22Rv1 (cell line): ENCODE data around the gene SEPTIN5.

ENCODE experiments used
- ZFX ChIP-seq: fragments of 450-650 bp; IDR thresholded peaks from 2 replicates; pipeline ENCODE4 v1.6.1; 2017; ENCODE audit warnings: antibody characterized with exemption, borderline replicate concordance
- TF ChIP-seq, protein P1 (sequence below): fragments of 450-650 bp; IDR thresholded peaks from 2 replicates; pipeline ENCODE4 v1.5.1; 2017; ENCODE audit warnings: mild to moderate bottlenecking

DNA sequence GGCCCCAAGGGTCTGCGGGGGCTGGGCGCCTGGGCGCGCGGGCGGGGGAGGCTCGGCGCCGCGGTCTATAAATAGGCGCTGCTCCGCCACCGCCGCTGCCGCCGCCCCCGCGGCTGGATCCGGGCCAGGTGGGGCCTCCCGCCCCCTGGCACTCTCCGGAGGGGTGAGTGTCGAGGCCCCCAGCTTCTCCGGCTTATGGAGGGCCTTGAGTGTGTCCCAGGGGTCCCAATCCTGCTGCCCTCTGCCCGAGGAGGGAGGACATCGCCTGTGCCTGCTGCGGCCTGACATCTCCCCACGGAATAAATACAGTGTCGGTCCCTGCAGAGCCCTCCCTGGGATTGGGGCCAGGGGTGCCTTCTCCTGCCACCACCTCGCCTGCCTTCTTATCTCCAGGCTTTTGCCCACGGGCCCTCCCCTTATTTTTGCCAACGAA lies 4.8 kb downstream of the SEPTIN5 start:
- TF ChIP-seq, protein P1, sequence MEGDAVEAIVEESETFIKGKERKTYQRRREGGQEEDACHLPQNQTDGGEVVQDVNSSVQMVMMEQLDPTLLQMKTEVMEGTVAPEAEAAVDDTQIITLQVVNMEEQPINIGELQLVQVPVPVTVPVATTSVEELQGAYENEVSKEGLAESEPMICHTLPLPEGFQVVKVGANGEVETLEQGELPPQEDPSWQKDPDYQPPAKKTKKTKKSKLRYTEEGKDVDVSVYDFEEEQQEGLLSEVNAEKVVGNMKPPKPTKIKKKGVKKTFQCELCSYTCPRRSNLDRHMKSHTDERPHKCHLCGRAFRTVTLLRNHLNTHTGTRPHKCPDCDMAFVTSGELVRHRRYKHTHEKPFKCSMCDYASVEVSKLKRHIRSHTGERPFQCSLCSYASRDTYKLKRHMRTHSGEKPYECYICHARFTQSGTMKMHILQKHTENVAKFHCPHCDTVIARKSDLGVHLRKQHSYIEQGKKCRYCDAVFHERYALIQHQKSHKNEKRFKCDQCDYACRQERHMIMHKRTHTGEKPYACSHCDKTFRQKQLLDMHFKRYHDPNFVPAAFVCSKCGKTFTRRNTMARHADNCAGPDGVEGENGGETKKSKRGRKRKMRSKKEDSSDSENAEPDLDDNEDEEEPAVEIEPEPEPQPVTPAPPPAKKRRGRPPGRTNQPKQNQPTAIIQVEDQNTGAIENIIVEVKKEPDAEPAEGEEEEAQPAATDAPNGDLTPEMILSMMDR, result no peak
- TF ChIP-seq ZFX, result no peak
